Fibroblast of the aortic adventitia (primary cell): Measurements from ENCODE around the gene BCKDHB. TPM values are rescaled to one million over a fixed set of nuclear protein-coding genes. Genes with fewer than 3 reads are reported as not detected.
"Not testable (repeated sequence)": the region's sequence is repeated elsewhere in the genome, so short reads cannot be mapped to it uniquely, and the experiment has no call there.

Experiments
- DNase-seq: peaks from one replicate; pipeline ENCODE4 v3.0.0-alpha.2; 2010; ENCODE audit warnings: low read depth
- H3K4me3 ChIP-seq: 2 replicates; pipeline ENCODE4 v1.5.1; 2011; ENCODE audit warnings: low read depth, mild to moderate bottlenecking, control low read depth, low read length, moderate library complexity
- total RNA-seq: library from RNA; depleted of rRNA; stranded (reverse); fragments of >200 nt; gene quantifications from 2 replicates; pipeline ENCODE4 v1.2.3, GENCODE V29; 2012; ENCODE audit warnings: low replicate concordance
- TF ChIP-seq, protein P1 (sequence below): IDR thresholded peaks from 2 replicates; pipeline ENCODE4 v1.5.1; 2011; ENCODE audit warnings: mild to moderate bottlenecking, low read length, control low read depth, inconsistent platforms; ENCODE audit not compliant: insufficient read depth

BCKDHB gene
- total RNA-seq, 1 donor = 20.3 TPM

DNA sequence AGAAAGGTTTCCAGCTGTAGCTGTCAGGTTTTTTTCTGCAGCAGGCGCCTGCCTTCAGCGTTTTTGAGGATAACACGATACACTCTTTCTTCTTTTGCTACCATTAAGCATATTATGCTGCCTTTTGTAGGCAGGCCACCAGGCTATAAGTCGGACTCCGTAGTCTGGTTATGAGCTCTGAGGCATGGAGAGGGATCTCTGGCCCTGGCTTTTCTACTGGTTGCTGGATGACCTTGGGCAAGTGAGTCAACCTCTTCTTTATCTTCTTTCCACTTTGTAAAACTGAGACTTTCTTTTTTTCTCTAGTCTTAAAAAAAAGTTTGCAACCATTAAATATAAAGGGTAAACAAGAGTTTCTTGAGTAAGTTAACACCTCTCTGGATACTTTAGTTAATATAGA lies 120.2 kb downstream of the BCKDHB start:
- TF ChIP-seq, protein P1, sequence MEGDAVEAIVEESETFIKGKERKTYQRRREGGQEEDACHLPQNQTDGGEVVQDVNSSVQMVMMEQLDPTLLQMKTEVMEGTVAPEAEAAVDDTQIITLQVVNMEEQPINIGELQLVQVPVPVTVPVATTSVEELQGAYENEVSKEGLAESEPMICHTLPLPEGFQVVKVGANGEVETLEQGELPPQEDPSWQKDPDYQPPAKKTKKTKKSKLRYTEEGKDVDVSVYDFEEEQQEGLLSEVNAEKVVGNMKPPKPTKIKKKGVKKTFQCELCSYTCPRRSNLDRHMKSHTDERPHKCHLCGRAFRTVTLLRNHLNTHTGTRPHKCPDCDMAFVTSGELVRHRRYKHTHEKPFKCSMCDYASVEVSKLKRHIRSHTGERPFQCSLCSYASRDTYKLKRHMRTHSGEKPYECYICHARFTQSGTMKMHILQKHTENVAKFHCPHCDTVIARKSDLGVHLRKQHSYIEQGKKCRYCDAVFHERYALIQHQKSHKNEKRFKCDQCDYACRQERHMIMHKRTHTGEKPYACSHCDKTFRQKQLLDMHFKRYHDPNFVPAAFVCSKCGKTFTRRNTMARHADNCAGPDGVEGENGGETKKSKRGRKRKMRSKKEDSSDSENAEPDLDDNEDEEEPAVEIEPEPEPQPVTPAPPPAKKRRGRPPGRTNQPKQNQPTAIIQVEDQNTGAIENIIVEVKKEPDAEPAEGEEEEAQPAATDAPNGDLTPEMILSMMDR = no peak
- no peak for DNase-seq
- H3K4me3 ChIP-seq = no peak overlapping the region

DNA sequence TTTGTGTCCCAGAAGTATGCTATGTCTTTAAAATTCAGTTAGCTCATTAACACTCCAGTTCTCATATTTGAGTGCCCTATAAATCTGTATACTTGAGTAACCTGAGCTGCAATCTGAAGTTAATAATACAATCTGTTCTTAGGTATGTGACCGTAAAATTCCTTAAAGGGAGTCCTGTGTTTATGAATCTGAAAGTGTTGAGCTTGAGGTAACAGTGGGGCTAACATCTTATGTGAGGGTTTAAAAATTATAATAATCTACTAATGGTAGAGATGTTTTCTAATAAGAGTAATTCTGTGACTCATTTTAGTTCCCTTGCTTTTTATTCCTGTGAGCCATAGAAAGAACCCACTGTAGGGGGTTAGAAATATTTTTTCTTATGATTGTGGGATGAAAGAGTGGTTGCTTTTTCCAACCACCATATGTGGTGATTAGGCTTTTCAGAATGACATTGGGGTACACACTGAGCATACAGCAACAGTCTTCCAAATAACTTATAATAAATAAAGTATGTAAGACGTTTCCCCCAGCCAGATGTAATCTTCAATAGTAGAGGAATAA lies 121.2 kb downstream of the BCKDHB start:
- TF ChIP-seq, protein P1 = no peak
- no peak for DNase-seq
- no peak overlapping the region for H3K4me3 ChIP-seq

DNA sequence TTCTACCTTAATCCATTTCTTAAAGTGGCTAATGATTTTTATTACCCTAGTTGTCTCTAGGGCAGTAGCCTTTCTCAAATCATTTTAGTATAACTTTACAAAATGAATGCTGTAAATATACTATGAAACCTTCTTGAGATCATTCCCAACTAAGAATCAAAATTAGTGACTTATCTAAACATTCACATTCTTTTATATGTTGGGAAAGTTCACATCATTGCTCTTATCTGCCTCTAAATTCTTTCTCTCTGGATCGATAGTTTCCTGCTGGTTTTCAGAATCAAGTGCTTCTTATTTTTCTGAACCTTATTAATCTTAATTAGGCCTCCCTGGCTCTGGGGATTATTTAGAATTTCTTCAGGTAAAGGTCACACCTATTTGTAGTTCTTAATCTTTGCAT lies 126.8 kb downstream of the BCKDHB start:
- TF ChIP-seq, protein P1 = no peak
- no peak overlapping the region for H3K4me3 ChIP-seq

DNA sequence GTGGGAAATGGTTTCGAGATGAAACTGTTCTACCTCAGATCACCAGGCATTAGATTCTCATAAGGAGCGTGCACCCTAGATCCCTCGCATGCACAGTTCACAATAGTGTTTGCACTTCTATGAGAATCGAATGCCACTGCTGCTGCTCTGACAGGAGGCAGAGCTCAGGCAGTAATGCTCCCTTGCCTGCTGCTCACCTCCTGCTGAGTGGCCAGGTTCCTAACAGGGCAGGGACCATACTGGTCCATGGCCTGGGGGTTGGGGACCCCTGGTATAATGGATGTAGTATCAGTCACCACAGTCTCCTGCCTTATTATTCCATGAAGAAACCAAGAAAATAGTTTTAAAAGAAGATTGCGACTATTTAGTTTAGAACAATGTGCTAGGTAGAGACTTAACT lies 127.5 kb downstream of the BCKDHB start:
- no peak overlapping the region for H3K4me3 ChIP-seq
- DNase-seq = no peak
- TF ChIP-seq, protein P1 = no peak

More for the DNA sequence above, 126.8 kb downstream of the BCKDHB start:
- peak; percentile 14 for DNase-seq

DNA sequence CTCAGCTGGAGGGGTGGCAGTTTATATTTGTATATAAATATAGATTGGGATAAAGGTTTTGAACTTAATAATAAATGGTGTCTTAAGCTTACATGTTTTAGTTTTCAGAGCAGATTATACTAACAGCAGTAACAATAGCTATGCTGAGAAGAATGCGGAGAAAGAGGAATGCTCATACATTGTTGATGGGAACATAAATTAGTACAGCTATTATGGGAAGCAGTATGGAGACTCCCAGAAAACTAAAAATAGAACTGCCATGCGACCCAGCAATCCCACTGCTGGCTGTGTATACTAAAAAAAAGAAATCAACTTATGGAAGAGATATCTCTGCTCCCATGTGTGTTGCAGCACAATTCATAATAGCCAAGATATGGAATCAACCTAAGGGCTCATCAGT lies 127.9 kb downstream of the BCKDHB start:
- DNase-seq = no peak
- no peak overlapping the region for H3K4me3 ChIP-seq
- TF ChIP-seq, protein P1 = no peak

DNA sequence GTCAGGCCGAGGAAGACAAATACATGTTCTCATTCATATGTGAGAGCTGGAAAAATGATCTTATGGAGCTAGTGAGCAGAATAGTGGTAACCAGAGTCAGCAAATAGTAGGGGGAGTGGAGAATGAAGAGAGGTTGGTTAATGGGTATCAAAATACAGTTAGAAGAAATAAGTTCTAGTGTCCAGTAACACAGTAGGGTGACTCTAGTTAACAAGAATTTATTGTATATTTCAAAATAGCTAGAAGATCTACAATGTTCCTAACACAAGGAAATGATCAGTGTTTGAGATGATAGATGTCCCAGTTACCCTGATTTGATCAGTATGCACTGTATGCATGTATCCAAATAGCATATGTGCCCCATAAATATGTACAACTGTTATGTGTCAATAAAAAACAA lies 128.4 kb downstream of the BCKDHB start:
- no peak overlapping the region for H3K4me3 ChIP-seq
- no peak for DNase-seq
- TF ChIP-seq, protein P1 = no peak

DNA sequence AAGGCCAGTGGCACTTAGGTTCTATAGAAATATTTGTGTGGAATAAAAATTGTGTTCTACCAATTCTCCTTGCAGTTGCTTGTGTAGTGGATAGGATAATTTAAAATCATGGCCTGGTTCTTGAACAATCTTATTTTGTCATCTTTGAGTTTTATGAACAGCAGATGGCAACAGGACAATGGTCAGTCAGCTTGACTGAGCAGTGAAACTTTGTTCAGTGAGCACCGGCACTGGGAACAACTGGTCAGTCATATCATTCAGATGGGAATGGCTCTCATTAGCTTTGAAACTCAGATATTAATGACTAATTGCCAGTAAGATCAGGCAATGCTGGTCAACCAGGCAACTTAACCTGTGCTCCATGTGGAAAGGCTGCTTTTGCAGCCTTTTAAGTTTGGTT lies 129.2 kb downstream of the BCKDHB start:
- no peak for DNase-seq
- H3K4me3 ChIP-seq = no peak overlapping the region
- TF ChIP-seq, protein P1 = no peak

DNA sequence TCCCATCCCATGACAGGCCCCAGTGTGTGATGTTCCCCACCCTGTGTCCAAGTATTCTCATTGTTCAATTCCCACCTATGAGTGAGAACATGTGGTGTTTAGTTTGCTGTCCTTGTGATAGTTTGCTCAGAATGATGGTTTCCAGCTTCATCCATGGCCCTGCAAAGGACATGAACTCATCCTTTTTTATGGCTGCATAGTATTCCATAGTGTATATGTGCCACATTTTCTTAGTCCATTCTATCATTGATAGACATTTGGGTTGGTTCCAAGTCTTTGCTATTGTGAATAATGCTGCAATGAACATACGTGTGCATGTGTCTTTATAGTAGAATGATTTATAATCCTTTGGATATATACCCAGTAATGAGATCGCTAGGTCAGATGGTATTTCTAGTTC lies 132.3 kb downstream of the BCKDHB start:
- H3K4me3 ChIP-seq, DNase-seq: not testable (repeated sequence)
